BJ (cell line): Measurements from ENCODE around the gene EHBP1. TPM values are rescaled to one million over a fixed set of nuclear protein-coding genes. Genes with fewer than 3 reads are reported as not detected.

Experiments
- CTCF ChIA-PET: fragments of 350-600 bp; formaldehyde crosslinking; extraction: SDS; loops from one replicate; lab custom pipeline; 2021; ENCODE audit warnings: antibody characterized with exemption, inconsistent platforms; lab: Yijun Ruan, JAX
- POLR2A ChIA-PET: fragments of 300-600 bp; sonication (Branson Sonifier 250); formaldehyde crosslinking; extraction: SDS; loops from one replicate; lab custom pipeline; 2021; ENCODE audit warnings: antibody characterized with exemption; lab: Charles Lee
- DNase-seq: peaks from one replicate; pipeline ENCODE4 v3.0.0-alpha.2; 2011; ENCODE audit warnings: low read depth
- H3K27me3 ChIP-seq: 2 replicates; pipeline ENCODE4 v1.6.0; 2011; ENCODE audit warnings: low read length; ENCODE audit not compliant: control insufficient read depth, insufficient read depth
- H3K36me3 ChIP-seq: 2 replicates; pipeline ENCODE4 v1.5.1; 2011; ENCODE audit warnings: low read length; ENCODE audit not compliant: control insufficient read depth, insufficient read depth
- H3K4me3 ChIP-seq: 2 replicates; pipeline ENCODE4 v1.5.1; 2011; ENCODE audit warnings: low read depth, mild to moderate bottlenecking, control low read depth, low read length
- polyA plus RNA-seq: library from polyadenylated mRNA; depleted of rRNA; stranded (reverse); fragments of >200 nt; gene quantifications from 2 replicates; pipeline ENCODE4 v1.2.3, GENCODE V29; 2011
- TF ChIP-seq, protein P1 (sequence below): IDR thresholded peaks from 2 replicates; pipeline ENCODE4 v1.5.1; 2011; ENCODE audit warnings: low read depth, mild to moderate bottlenecking, control low read depth, inconsistent platforms, low read length, moderate library complexity; ENCODE audit not compliant: insufficient read depth

Gene EHBP1
- polyA plus RNA-seq, 1 experiment: 43.8 TPM

DNA sequence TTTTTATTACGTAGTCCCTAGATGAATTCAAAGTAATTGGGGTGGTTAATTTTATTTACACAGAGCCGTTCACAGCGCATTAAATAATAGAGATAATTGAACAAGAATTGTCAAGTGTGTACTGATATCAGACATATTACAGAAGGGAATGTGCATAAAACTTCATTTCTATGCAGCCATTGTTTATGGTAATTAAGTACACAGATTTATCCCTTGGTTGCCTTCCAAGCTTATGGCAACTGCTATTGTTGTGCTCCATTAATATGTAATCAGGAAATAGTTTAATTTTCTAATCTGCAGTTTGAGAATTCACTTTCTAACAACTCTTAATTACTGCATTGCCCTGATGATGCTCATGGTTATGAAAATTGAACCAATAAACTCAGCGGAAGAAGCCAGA, 297.8 kb downstream of the EHBP1 start:
- Histone ChIP-seq H3K36me3 (peaks cover 2% of the 10 kb centered on the region; the same call in 1 of the 2 replicates), H3K27me3 (no peaks in the 10 kb centered on the region), H3K4me3 (no peak overlapping the region)
- CTCF ChIA-PET: no interaction called here
- POLR2A ChIA-PET: no interaction called here
- DNase-seq: no peak
- TF ChIP-seq, protein P1, sequence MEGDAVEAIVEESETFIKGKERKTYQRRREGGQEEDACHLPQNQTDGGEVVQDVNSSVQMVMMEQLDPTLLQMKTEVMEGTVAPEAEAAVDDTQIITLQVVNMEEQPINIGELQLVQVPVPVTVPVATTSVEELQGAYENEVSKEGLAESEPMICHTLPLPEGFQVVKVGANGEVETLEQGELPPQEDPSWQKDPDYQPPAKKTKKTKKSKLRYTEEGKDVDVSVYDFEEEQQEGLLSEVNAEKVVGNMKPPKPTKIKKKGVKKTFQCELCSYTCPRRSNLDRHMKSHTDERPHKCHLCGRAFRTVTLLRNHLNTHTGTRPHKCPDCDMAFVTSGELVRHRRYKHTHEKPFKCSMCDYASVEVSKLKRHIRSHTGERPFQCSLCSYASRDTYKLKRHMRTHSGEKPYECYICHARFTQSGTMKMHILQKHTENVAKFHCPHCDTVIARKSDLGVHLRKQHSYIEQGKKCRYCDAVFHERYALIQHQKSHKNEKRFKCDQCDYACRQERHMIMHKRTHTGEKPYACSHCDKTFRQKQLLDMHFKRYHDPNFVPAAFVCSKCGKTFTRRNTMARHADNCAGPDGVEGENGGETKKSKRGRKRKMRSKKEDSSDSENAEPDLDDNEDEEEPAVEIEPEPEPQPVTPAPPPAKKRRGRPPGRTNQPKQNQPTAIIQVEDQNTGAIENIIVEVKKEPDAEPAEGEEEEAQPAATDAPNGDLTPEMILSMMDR: no peak

DNA sequence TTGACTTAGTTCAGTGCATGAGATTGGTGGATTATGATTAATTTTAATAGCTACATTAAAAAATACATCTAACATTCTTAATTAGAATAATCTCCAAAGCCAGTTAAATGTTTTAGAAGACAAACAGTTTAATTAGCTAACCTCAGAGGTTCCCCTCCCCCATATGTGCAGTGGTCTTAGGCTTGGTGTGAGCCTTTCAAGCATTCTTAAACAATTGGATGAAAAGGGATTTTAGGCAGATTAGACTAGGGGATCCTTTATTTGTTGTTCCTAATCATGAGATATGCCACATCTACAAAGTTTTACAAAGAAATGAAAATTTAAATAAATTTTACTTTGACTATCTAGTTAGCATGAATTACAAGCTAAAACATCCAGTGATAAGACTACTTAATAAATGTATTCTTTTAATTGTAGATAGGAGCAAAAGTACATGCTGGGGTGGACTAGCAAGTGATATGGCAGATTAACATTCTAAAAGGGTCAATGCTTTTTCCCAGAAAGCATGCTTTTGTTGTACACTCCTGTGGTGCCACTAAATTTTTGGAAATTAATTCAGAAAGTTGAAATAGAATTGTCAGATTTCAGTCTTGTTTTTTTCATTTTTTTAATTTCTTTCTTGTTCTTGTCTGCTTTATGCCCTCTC, 302.4 kb downstream of the EHBP1 start:
- POLR2A ChIA-PET: no interaction called here
- CTCF ChIA-PET: no interaction called here
- peaks cover 2% of the 10 kb centered on the region; the same call in 1 of the 2 replicates for H3K36me3 ChIP-seq
- TF ChIP-seq, protein P1: no peak
- H3K27me3 ChIP-seq: no peaks in the 10 kb centered on the region
- no peak overlapping the region for H3K4me3 ChIP-seq
- no peak for DNase-seq

DNA sequence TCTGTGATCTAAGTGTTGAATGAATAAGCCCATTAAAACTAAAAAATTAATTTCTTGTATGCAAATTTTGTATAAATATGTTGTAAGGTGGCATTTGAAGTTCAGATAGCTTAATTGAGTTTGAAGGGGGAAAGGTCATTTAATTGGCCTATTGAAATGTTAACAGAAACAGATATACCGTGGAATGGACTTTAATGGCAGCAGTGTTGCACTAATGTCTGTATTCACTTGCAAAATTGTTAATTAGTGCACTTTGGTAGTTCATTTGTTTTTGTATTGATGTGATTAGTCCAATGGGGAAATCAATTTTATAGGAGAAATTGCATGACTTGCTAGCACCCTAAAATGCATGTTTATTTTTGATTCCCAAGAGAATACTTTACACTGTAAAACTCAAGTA, 303.3 kb downstream of the EHBP1 start:
- TF ChIP-seq, protein P1: no peak
- ChIA-PET CTCF (no interaction called here), POLR2A (no interaction called here)
- Histone ChIP-seq H3K4me3 (no peak overlapping the region), H3K27me3 (no peaks in the 10 kb centered on the region), H3K36me3 (peaks cover 2% of the 10 kb centered on the region; the same call in 1 of the 2 replicates)
- no peak for DNase-seq

DNA sequence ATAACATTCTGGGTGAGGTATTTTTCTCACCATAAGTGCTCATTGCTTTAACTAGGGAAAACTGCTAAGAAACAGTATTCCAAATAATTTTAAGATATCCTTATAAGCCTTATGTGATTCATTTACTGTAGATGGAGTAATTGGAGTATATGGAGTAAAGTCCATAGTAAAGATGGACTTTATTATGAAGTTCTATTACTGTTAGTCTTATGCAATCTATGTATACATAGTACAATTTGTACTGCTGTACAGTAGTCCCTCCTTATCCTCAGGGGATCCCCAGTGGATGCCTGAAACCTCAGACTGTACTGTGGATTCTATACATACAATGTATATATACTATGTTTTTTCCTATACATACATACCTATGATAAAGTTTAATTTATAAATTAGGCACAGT, 304.0 kb downstream of the EHBP1 start:
- CTCF ChIA-PET: interaction anchor here (1.2 kb wide), 1 partner anchor 13 kb away, joined by 3 read pairs; no protein-coding TSS in a partner anchor
- Histone ChIP-seq H3K4me3 (no peak overlapping the region), H3K27me3 (no peaks in the 10 kb centered on the region), H3K36me3 (peaks cover 2% of the 10 kb centered on the region; the same call in 1 of the 2 replicates)
- TF ChIP-seq, protein P1: no peak
- POLR2A ChIA-PET: no interaction called here
- DNase-seq: no peak

DNA sequence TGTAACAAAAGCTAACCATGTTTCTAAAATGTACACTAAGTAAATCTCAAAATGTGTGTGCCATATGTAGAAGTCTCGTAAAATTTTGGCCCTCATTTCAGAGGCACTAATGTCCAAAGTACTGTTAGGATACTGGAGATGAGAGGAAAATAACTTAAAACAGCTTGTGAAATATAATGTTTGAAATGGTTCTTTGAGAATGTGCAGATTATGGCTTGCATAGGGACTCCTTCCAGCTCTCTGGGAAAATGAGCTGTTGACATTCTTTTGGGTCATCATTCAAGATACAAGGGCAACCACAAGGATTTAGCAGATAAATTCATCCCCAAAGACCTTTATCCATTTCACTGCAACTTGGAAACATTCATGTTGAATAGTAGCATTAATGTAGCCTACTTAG, 307.0 kb downstream of the EHBP1 start:
- peak; percentile 35 for DNase-seq
- Histone ChIP-seq H3K4me3 (no peak overlapping the region), H3K36me3 (peaks cover 2% of the 10 kb centered on the region; the same call in 1 of the 2 replicates), H3K27me3 (no peaks in the 10 kb centered on the region)
- ChIA-PET CTCF (interaction anchor here (0.8 to 1.5 kb wide), 3 partner anchors 11 to 556 kb away, joined by 3 to 4 read pairs (median 4); no protein-coding TSS in a partner anchor), POLR2A (no interaction called here)
- TF ChIP-seq, protein P1: no peak
